B cell (primary cell): ENCODE data around the gene MTUS2. TPM values are rescaled to one million over a fixed set of nuclear protein-coding genes. Genes with fewer than 3 reads are reported as not detected.

Experiments
- ATAC-seq: fragments of 200-7000 bp; cut with Tn5 transposase; one replicate; pipeline ENCODE4 v1.10.0; 2021; ENCODE audit warnings: low read depth, mild to moderate bottlenecking, moderate number of reproducible peaks, moderate library complexity
- CTCF ChIA-PET: fragments of 350-600 bp; sonication (Branson Sonifier 250); formaldehyde crosslinking; loops from one replicate; lab custom pipeline; 2021; ENCODE audit warnings: antibody characterized with exemption, inconsistent platforms; lab: Charles Lee
- POLR2A ChIA-PET: fragments of 350-600 bp; sonication (Branson Sonifier 250); formaldehyde crosslinking; loops from one replicate; lab custom pipeline; 2021; ENCODE audit warnings: antibody characterized with exemption; lab: Charles Lee
- DNase-seq: peaks from one replicate; pipeline ENCODE4 v3.0.0; 2013
- H2AFZ ChIP-seq: 2 replicates; pipeline ENCODE4 v1.6.1; 2012; ENCODE audit warnings: mild to moderate bottlenecking, low read depth, low read length; ENCODE audit not compliant: insufficient read depth, poor library complexity, severe bottlenecking
- H3K27ac ChIP-seq, 2 donors: 1 replicate in 1 of 2; 2 replicates in 1 of 2; pipeline ENCODE4 v1.5.1; 2012 to 2013; ENCODE audit warnings: low read length in 2 of 2, mild to moderate bottlenecking in 2 of 2, moderate library complexity in 1 of 2
- H3K27me3 ChIP-seq, 4 experiments: fragments of 200-600 bp in 1 of 4; sonication (generic) in 1 of 4; replicated peaks in 1 of 4; 1 replicate in 2 of 4; 2 replicates in 2 of 4; pipeline versions ENCODE4 v1.6.1 to v1.7.0; 2013 to 2016; ENCODE audit warnings: low read length in 3 of 4, mild to moderate bottlenecking in 2 of 4, mixed read lengths in 1 of 4, moderate library complexity in 1 of 4; ENCODE audit not compliant: insufficient read depth in 4 of 4, control insufficient read depth in 3 of 4; ENCODE audit errors: control extremely low read depth in 1 of 4
- H3K36me3 ChIP-seq, 2 experiments: replicated peaks in 1 of 2; 1 replicate in 1 of 2; 2 replicates in 1 of 2; pipeline versions ENCODE4 v1.6.1 to v1.7.1; 2013; ENCODE audit warnings: low read length in 1 of 2; ENCODE audit not compliant: insufficient read depth in 2 of 2, control insufficient read depth in 1 of 2; ENCODE audit errors: control extremely low read depth in 1 of 2, extremely low read depth in 1 of 2
- H3K4me1 ChIP-seq, 2 donors: fragments of 200-600 bp in 1 of 2; sonication (generic) in 1 of 2; 1 replicate in 1 of 2; 2 replicates in 1 of 2; pipeline versions ENCODE4 v1.5.1 to v1.6.1; 2013 to 2017; ENCODE audit warnings: low read length in 2 of 2; ENCODE audit not compliant: control insufficient read depth in 2 of 2, insufficient read depth in 2 of 2
- H3K4me2 ChIP-seq: replicated peaks from 2 replicates; pipeline ENCODE3; 2012; ENCODE audit warnings: mild to moderate bottlenecking, low read depth, low read length; ENCODE audit not compliant: poor library complexity, severe bottlenecking
- H3K4me3 ChIP-seq, 5 experiments: fragments of 200-600 bp in 1 of 5; sonication (generic) in 1 of 5; 1 replicate in 3 of 5; 2 replicates in 2 of 5; pipeline versions ENCODE4 v1.5.1 to v1.7.0; 2011 to 2016; ENCODE audit warnings: low read length in 4 of 5, mild to moderate bottlenecking in 4 of 5, low read depth in 2 of 5, control low read depth in 1 of 5, moderate library complexity in 1 of 5; ENCODE audit not compliant: insufficient read depth in 1 of 5; ENCODE audit errors: control extremely low read depth in 1 of 5, extremely low read depth in 1 of 5
- H3K79me2 ChIP-seq: fragments of 200-600 bp; sonication (generic); one replicate; pipeline ENCODE4 v1.6.0; 2016; ENCODE audit warnings: low read length; ENCODE audit not compliant: control insufficient read depth, insufficient read depth
- H3K9ac ChIP-seq: fragments of 200-600 bp; sonication (generic); 2 replicates; pipeline ENCODE4 v1.6.1; 2017; ENCODE audit warnings: mild to moderate bottlenecking, low read length, moderate library complexity
- H3K9me3 ChIP-seq, 3 donors: one replicate each; pipeline versions ENCODE4 v1.6.1 to v1.7.1; 2013; ENCODE audit warnings: low read length in 2 of 3; ENCODE audit not compliant: control insufficient read depth in 2 of 3, insufficient read depth in 1 of 3; ENCODE audit errors: control extremely low read depth in 1 of 3
- H4K20me1 ChIP-seq: 2 replicates; pipeline ENCODE4 v1.6.0; 2012; ENCODE audit warnings: mild to moderate bottlenecking, low read length; ENCODE audit not compliant: insufficient read depth, control insufficient read depth, poor library complexity, severe bottlenecking
- H3K27ac Mint-ChIP-seq: one replicate; pipeline ENCODE4 v1.8.0; 2021; ENCODE audit warnings: mixed read lengths
- H3K27me3 Mint-ChIP-seq: one replicate; pipeline ENCODE4 v1.8.0; 2021; ENCODE audit warnings: mixed read lengths
- H3K4me1 Mint-ChIP-seq: one replicate; pipeline ENCODE4 v1.8.0; 2021; ENCODE audit warnings: mixed read lengths
- H3K4me3 Mint-ChIP-seq: one replicate; pipeline ENCODE4 v1.8.0; 2021; ENCODE audit warnings: mixed read lengths
- H3K9me3 Mint-ChIP-seq: one replicate; pipeline ENCODE4 v1.8.0; 2022; ENCODE audit warnings: mixed read lengths; ENCODE audit not compliant: insufficient read depth
- EZH2 ChIP-seq: IDR thresholded peaks from 2 replicates; pipeline ENCODE4 v1.6.1; 2012; ENCODE audit warnings: borderline replicate concordance, low read depth, mild to moderate bottlenecking, moderate library complexity, low read length; ENCODE audit not compliant: insufficient read depth, poor library complexity, severe bottlenecking
- WGBS: methylation state at CpG from one replicate; pipeline ENCODE4 v1.1.5; 2013; ENCODE audit warnings: missing lambda C conversion rate; ENCODE audit not compliant: insufficient coverage; 5-methylcytosine and 5-hydroxymethylcytosine counted together
- intact Hi-C: fragments of 100-400 bp; cut with micrococcal nuclease; formaldehyde crosslinking; loops from one replicate; pipeline ENCODE4 v1.10.0; 2022
- polyA plus RNA-seq: library from polyadenylated mRNA; depleted of rRNA; stranded (reverse); fragments of >200 nt; gene quantifications from 2 replicates; pipeline ENCODE4 v1.2.3, GENCODE V29; 2012
- total RNA-seq, 2 donors: library from RNA; stranded (reverse); fragments of 120-200 nt in 1 of 2; gene quantifications; 1 replicate in 1 of 2; 2 replicates in 1 of 2; pipeline versions ENCODE4 v1.2.3 to v1.2.4, GENCODE V29; 2013 to 2022
- TF ChIP-seq, protein P1 (sequence below): fragments of 200-600 bp; IDR thresholded peaks from one replicate; pipeline ENCODE4 v1.8.0; 2022; ENCODE audit warnings: antibody characterized with exemption, mild to moderate bottlenecking

MTUS2 gene
- total and polyA plus RNA-seq, 2 donors (not counting 1 experiment from before 2014, with no cell fraction given), result 0.12 TPM; not detected in 1

DNA sequence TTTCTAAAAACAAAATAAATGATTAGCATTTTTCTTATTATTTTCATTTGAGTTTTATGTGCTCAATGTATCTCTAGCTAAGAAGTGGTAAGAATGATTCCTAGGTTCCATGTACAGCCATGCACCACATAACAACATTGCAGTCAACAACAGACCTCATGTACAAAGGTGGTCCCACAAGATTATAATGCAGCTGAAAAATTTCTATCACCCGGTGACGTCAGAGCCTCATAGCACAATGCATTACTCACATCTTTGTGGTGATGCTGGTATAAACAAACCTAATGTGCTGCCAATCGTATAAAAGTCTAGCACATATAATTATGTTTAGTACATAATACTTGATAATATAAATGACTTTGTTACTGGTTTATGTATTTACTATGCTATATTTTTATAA lies 654.9 kb downstream of the MTUS2 start:
- no peaks in the 10 kb centered on the region for H3K36me3 ChIP-seq
- peaks cover 0 to 4% (median 1%) of the 10 kb centered on the region in 4 experiments for H3K27me3 ChIP-seq
- ChIA-PET POLR2A (no interaction called here), CTCF (interaction anchor here (1.1 to 3.2 kb wide), 4 partner anchors 22 to 40 kb away, joined by 3 to 17 read pairs (median 9); no protein-coding TSS in a partner anchor)
- no CpG with 5 or more reads among the region's 3 CpGs for WGBS
- no peak overlapping the region for H3K4me2 ChIP-seq
- no peak overlapping the region for H3K9ac ChIP-seq
- H3K4me3 ChIP-seq, result no peak overlapping the region
- H3K27ac ChIP-seq, result no peak overlapping the region
- Mint-ChIP-seq H3K4me1 (peaks cover 2% of the 10 kb centered on the region), H3K27me3 (peaks cover 18% of the 10 kb centered on the region), H3K4me3 (no peak overlapping the region), H3K9me3 (no peaks in the 10 kb centered on the region), H3K27ac (no peak overlapping the region)
- intact Hi-C loops, result loop anchor here (2.0 to 5.0 kb wide), 2 partner anchors 20 to 393 kb away; no protein-coding TSS in a partner anchor
- H4K20me1 ChIP-seq, result no peaks in the 10 kb centered on the region
- H3K9me3 ChIP-seq, result no peaks in the 10 kb centered on the region
- peaks cover 4 to 9% of the 10 kb centered on the region in 2 donors for H3K4me1 ChIP-seq
- DNase-seq, result no peak
- H2AFZ ChIP-seq, result no peak overlapping the region
- ATAC-seq, result no peak
- TF ChIP-seq, protein P1, sequence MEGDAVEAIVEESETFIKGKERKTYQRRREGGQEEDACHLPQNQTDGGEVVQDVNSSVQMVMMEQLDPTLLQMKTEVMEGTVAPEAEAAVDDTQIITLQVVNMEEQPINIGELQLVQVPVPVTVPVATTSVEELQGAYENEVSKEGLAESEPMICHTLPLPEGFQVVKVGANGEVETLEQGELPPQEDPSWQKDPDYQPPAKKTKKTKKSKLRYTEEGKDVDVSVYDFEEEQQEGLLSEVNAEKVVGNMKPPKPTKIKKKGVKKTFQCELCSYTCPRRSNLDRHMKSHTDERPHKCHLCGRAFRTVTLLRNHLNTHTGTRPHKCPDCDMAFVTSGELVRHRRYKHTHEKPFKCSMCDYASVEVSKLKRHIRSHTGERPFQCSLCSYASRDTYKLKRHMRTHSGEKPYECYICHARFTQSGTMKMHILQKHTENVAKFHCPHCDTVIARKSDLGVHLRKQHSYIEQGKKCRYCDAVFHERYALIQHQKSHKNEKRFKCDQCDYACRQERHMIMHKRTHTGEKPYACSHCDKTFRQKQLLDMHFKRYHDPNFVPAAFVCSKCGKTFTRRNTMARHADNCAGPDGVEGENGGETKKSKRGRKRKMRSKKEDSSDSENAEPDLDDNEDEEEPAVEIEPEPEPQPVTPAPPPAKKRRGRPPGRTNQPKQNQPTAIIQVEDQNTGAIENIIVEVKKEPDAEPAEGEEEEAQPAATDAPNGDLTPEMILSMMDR, result no peak
- no peak for TF ChIP-seq EZH2
- H3K79me2 ChIP-seq, result no peaks in the 10 kb centered on the region

DNA sequence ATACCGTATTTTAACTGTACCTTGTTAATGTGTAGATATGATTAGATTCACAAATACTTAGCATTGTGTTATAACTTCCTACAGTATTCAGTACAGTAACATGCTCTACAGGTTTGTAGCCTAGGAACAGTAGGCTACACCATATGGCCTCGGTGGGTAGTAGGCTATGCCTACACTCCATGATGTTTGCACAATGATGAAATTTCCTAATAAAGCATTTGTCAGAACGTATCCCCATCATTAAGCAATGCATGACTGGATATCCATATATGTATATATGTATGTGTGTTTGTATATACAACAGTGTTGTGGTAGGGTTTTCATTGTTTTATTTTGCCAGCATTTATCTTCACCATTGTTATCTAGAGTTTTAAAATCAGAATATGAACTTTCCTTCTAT lies 655.9 kb downstream of the MTUS2 start:
- CTCF ChIA-PET, result interaction anchor here (1.1 to 3.2 kb wide), 2 partner anchors 27 to 32 kb away, joined by 3 to 14 read pairs; no protein-coding TSS in a partner anchor
- intact Hi-C loops, result no loop called here
- no peaks in the 10 kb centered on the region for H3K9me3 Mint-ChIP-seq

More for the DNA sequence above, 655.9 kb downstream of the MTUS2 start:
- Histone ChIP-seq H3K9me3 (no peaks in the 10 kb centered on the region), H2AFZ (no peak overlapping the region), H3K4me1 (peaks cover 4 to 9% of the 10 kb centered on the region in 2 donors), H3K79me2 (no peaks in the 10 kb centered on the region), H3K27ac (no peak overlapping the region), H3K4me3 (no peak overlapping the region), H3K36me3 (no peaks in the 10 kb centered on the region), H3K9ac (no peak overlapping the region), H3K4me2 (no peak overlapping the region), H3K27me3 (peaks cover 0 to 4% (median 1%) of the 10 kb centered on the region in 4 experiments), H4K20me1 (no peaks in the 10 kb centered on the region)
- peaks cover 2% of the 10 kb centered on the region for H3K4me1 Mint-ChIP-seq
- ATAC-seq (no peak), DNase-seq (no peak)
- TF ChIP-seq, protein P1, result no peak
- TF ChIP-seq EZH2, result no peak
- H3K27ac Mint-ChIP-seq, result no peak overlapping the region
- H3K4me3 Mint-ChIP-seq, result no peak overlapping the region
- H3K27me3 Mint-ChIP-seq, result peaks cover 23% of the 10 kb centered on the region
- POLR2A ChIA-PET, result no interaction called here
- no CpG with 5 or more reads among the region's 3 CpGs for WGBS
